Activated T-helper 1 cell treated with anti-CD3 and anti-CD28 coated beads, Interleukin-12 subunit alpha, Interleukin-12 subunit beta, Interleukin-2, Interleukin-4 antibody, amounts not matched to agents 30 ng/mL and 10 ng/mL and 1 ng/mL, durations not matched to agents 14 hours and 24 hours and 36 hours (primary cell): ENCODE measurements around the gene TPD52L1. TPM values are rescaled to one million over a fixed set of nuclear protein-coding genes. Genes with fewer than 3 reads are reported as not detected.

Experiments used
- DNase-seq: peaks from one replicate; pipeline ENCODE4 v3.0.0; 2021; ENCODE audit warnings: low spot score
- H3K27ac Mint-ChIP-seq: one replicate; pipeline ENCODE4 v1.8.0; 2021; ENCODE audit warnings: mild to moderate bottlenecking, mixed read lengths
- H3K27me3 Mint-ChIP-seq: one replicate; pipeline ENCODE4 v1.8.0; 2022; ENCODE audit warnings: mild to moderate bottlenecking, moderate library complexity, mixed read lengths; ENCODE audit not compliant: insufficient read depth
- H3K36me3 Mint-ChIP-seq: one replicate; pipeline ENCODE4 v1.8.0; 2021; ENCODE audit warnings: low read depth, mixed read lengths
- H3K4me1 Mint-ChIP-seq: one replicate; pipeline ENCODE4 v1.8.0; 2021; ENCODE audit warnings: low read depth, mixed read lengths
- H3K4me3 Mint-ChIP-seq: one replicate; pipeline ENCODE4 v1.8.0; 2021; ENCODE audit warnings: mild to moderate bottlenecking, moderate library complexity, mixed read lengths
- H3K9me3 Mint-ChIP-seq: one replicate; pipeline ENCODE4 v1.8.0; 2021; ENCODE audit warnings: mixed read lengths
- intact Hi-C: fragments of 100-400 bp; cut with micrococcal nuclease; formaldehyde crosslinking; loops from one replicate; pipeline ENCODE4 v1.15.1; 2024
- total RNA-seq: library from RNA; stranded (reverse); gene quantifications from 2 replicates; pipeline ENCODE4 v1.2.3, GENCODE V29; 2022

The TPD52L1 gene
- total RNA-seq, 1 donor from 2014 or later: 0.29 TPM

DNA sequence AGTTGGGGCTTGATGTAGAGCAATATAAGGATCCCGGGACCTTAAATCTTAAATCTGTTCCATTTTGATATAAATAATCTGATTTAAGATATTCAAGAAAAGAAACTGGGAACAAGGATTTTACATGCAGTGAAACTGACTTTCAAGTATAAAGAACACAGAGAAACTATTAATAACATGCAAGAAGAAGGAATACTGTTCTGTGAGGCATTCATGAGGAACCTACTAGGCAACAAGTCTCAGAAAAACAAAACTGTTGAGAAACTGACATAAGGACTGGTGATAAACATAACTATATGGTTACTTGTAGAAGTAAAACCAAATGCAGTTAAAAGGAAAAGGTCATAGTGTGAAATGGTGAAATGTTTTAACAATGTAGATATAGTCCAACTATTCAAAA lies 132.4 kb downstream of the TPD52L1 start:
- peaks cover 73% of the 10 kb centered on the region for H3K36me3 Mint-ChIP-seq
- peaks cover 18% of the 10 kb centered on the region for H3K9me3 Mint-ChIP-seq
- DNase-seq: no peak
- H3K4me1 Mint-ChIP-seq: no peaks in the 10 kb centered on the region
- no peak overlapping the region for H3K4me3 Mint-ChIP-seq
- intact Hi-C loops: no loop called here
- no peak overlapping the region for H3K27ac Mint-ChIP-seq
- H3K27me3 Mint-ChIP-seq: no peaks in the 10 kb centered on the region

DNA sequence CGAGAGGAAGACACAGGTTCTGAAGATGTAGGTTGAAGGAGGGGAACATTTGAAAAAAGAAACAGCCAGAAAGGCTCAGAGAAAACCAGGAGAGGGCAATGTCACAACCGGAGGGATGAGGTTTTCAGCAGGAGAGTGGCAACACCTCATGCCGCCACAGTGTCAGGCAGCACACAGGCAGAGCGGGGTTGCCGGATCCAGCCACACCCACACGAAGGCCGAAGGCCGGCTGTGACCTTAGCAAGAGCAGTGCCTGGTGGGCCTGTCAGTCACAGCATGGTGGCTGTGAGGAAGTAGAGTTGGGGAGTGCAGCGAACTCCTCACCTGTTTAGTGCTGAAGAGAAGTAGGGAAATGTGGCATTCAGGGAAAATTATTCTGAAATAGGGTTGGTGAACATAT lies 134.1 kb downstream of the TPD52L1 start:
- intact Hi-C loops: no loop called here
- no peak overlapping the region for H3K4me3 Mint-ChIP-seq
- no peak overlapping the region for H3K27ac Mint-ChIP-seq
- H3K4me1 Mint-ChIP-seq: peaks cover 7% of the 10 kb centered on the region
- H3K27me3 Mint-ChIP-seq: no peaks in the 10 kb centered on the region
- no peak for DNase-seq
- peaks cover 74% of the 10 kb centered on the region for H3K36me3 Mint-ChIP-seq
- H3K9me3 Mint-ChIP-seq: peaks cover 11% of the 10 kb centered on the region

DNA sequence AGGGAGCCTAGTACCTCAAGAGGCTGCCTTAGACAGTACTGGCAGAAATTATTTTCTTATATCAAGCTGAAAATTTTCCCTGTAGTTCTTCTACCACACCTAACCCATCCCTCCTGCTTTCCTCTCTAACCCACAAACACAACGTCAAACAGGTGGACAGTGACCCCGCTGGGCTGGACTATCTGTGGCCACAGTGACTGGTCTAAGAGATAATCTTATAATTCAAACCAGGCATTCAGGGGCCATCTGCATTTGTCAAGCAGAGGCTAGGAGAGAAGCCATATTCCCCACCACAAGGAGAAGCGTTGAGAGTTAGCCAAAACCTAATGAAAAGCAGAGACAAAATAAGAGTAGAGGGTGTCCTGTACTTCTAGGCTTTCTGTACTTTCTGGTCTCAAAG lies 140.0 kb downstream of the TPD52L1 start:
- Mint-ChIP-seq H3K27ac (no peak overlapping the region), H3K9me3 (no peaks in the 10 kb centered on the region), H3K4me1 (peaks cover 19% of the 10 kb centered on the region), H3K4me3 (no peak overlapping the region), H3K27me3 (no peaks in the 10 kb centered on the region), H3K36me3 (peaks cover 60% of the 10 kb centered on the region)
- DNase-seq: no peak
- intact Hi-C loops: no loop called here

GRCh38 chr6:125294036-125294435 lies 140.5 kb downstream of the TPD52L1 start:
- H3K27me3 Mint-ChIP-seq: no peaks in the 10 kb centered on the region
- H3K36me3 Mint-ChIP-seq: peaks cover 60% of the 10 kb centered on the region
- DNase-seq: no peak
- intact Hi-C loops: no loop called here
- H3K4me3 Mint-ChIP-seq: no peak overlapping the region
- H3K27ac Mint-ChIP-seq: no peak overlapping the region
- no peaks in the 10 kb centered on the region for H3K9me3 Mint-ChIP-seq
- peaks cover 21% of the 10 kb centered on the region for H3K4me1 Mint-ChIP-seq

GRCh38 chr6:125294925-125295324 lies 141.4 kb downstream of the TPD52L1 start:
- intact Hi-C loops: no loop called here
- peaks cover 61% of the 10 kb centered on the region for H3K36me3 Mint-ChIP-seq
- no peak overlapping the region for H3K27ac Mint-ChIP-seq
- H3K4me3 Mint-ChIP-seq: no peak overlapping the region
- H3K27me3 Mint-ChIP-seq: no peaks in the 10 kb centered on the region
- H3K4me1 Mint-ChIP-seq: peaks cover 26% of the 10 kb centered on the region
- no peaks in the 10 kb centered on the region for H3K9me3 Mint-ChIP-seq
- DNase-seq: no peak

DNA sequence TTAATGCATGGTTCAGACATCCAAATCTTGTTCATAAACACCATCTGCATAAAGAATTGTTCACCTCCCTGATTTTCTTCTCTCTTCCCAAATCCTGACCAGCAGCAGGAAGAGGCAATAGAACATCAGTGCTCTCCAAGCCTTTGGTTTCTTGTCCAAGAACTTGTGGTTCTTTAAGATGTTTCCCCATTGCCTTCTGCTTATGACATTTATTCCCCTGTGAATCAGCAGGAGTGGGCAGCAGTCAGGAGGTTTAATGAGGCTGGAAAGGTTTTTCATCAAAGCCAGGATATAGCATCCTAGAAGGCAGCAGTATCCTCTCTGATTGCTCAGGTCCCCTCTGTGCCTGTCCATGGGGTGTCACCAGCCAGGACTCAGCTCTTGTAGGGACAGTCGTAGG lies 142.9 kb downstream of the TPD52L1 start:
- no peak for DNase-seq
- H3K9me3 Mint-ChIP-seq: no peaks in the 10 kb centered on the region
- H3K36me3 Mint-ChIP-seq: peaks cover 60% of the 10 kb centered on the region
- peaks cover 39% of the 10 kb centered on the region for H3K4me1 Mint-ChIP-seq
- H3K4me3 Mint-ChIP-seq: no peak overlapping the region
- H3K27me3 Mint-ChIP-seq: no peaks in the 10 kb centered on the region
- intact Hi-C loops: no loop called here
- no peak overlapping the region for H3K27ac Mint-ChIP-seq

- intact Hi-C loops: no loop called here
- no peak overlapping the region for H3K4me3 Mint-ChIP-seq
- peaks cover 50% of the 10 kb centered on the region for H3K36me3 Mint-ChIP-seq
- H3K9me3 Mint-ChIP-seq: peaks cover 5% of the 10 kb centered on the region
- no peak overlapping the region for H3K27ac Mint-ChIP-seq
- peaks cover 52% of the 10 kb centered on the region for H3K4me1 Mint-ChIP-seq
- no peak for DNase-seq
- peaks cover 3% of the 10 kb centered on the region for H3K27me3 Mint-ChIP-seq
Measured at GRCh38 chr6:125299257-125299656, 145.7 kb downstream of the TPD52L1 start.

- Mint-ChIP-seq H3K27ac (peak overlapping the region; percentile 92), H3K27me3 (peaks cover 8% of the 10 kb centered on the region), H3K4me1 (peaks cover 52% of the 10 kb centered on the region), H3K36me3 (peaks cover 40% of the 10 kb centered on the region), H3K4me3 (peak overlapping the region; percentile 97), H3K9me3 (peaks cover 5% of the 10 kb centered on the region)
- no peak for DNase-seq
- intact Hi-C loops: loop anchor here (1.0 to 5.0 kb wide), 6 partner anchors 10 to 1038 kb away; partner anchors contain the start of genes TPD52L1 and TRMT11
Measured at GRCh38 chr6:125300992-125301434, 147.4 kb downstream of the TPD52L1 start.

DNA sequence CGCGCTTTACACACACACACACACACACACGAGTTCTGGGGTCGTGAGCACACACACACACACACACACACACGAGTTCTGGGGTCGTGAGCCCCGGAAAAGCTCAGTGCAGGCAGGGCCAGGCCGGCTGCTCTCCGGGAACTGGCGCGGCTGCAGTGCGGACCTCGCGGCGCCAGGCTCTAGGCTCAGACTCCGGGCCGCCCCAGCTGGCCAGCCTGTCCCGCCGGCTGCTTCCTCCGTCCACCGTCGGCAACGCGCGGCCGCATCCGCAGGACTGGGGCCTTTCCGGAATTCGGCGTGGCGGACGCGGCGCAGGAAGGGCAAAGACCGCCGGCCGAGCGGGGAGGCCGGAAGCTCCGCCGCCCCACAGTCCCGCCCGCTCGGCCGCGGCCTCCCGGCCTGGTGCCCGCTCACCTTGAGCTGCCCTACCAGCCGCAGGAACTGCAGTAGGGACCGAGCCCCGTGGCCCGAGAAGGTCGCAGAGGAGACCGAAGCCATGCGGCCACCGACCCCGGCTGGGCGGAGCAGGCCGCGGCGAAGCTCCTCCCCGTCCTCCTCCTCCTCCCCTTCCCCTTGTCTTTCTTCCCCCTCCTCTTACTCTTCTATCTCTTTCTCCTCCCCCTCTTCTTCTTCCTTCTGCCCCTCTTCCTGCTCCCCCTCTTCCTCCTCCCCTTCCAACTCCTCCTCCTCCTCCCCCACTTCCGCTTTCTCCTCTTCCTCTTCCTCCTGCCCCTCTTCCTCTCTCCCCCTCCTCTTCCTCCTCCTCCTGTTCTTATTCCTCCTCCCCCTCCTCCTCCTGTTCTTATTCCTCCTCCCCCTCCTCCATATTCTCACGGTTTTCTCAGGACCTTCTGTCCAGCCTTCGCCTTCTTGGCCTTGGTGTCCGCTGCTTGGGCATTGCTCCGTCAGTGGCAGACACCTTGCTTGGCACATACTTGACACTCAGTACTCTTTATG lies 148.1 kb downstream of the TPD52L1 start, which contains the start of gene HDDC2:
HDDC2 (minus strand) TSS at position 533 of the 957 bp plus-strand sequence; CDS start at position 498, 35 bp downstream.
- Mint-ChIP-seq H3K4me3 (peak within 1 kb of the TSS; percentile 97), H3K36me3 (peaks cover 33% of the 10 kb centered on the region), H3K4me1 (peaks cover 52% of the 10 kb centered on the region), H3K9me3 (peaks cover 5% of the 10 kb centered on the region), H3K27me3 (peaks cover 13% of the 10 kb centered on the region), H3K27ac (peak within 1 kb of the TSS; percentile 92)
- intact Hi-C loops: loop anchor here (1.0 to 5.0 kb wide), 7 partner anchors 10 to 1038 kb away; partner anchors contain the start of genes TPD52L1 and TRMT11
- peak; percentile 50 for DNase-seq

DNA sequence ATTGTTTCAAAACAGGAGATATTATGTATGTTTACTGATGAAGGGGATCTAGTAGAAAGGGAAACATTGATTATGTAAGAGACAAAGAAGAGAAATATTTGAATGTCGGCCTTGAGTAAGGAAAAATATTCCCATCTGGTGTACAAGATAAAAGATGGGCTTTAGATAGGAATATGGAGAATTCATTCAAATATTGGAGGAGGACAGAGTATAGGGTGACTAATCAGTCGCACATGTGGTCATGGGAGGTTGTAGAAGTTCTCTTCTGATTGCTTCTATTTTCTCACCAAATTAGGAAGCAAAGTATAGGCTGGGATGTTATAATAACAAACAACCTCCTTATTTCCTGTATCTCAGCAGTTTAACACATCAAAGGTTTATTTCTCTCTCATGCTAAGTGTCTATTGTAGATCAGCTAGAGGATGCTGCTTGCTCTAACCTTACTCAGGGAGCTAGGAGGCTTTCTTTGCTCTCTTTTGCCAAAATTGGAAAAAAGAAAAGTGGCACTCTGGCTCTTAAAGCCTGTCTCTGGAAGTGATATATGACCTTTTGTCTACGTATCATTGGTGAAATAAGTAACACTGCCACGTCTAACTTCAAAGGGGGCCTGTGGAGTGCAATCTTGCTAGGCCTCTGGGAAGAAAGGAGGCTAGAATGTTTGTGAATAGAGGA lies 149.4 kb downstream of the TPD52L1 start:
- DNase-seq: no peak
- H3K4me3 Mint-ChIP-seq: peak overlapping the region; percentile 97
- H3K27me3 Mint-ChIP-seq: peaks cover 13% of the 10 kb centered on the region
- peaks cover 49% of the 10 kb centered on the region for H3K4me1 Mint-ChIP-seq
- peaks cover 24% of the 10 kb centered on the region for H3K36me3 Mint-ChIP-seq
- peak overlapping the region; percentile 91 for H3K27ac Mint-ChIP-seq
- intact Hi-C loops: loop anchor here (2.0 to 5.0 kb wide), 4 partner anchors 111 to 684 kb away; partner anchors contain the start of genes TPD52L1 and TRMT11
- peaks cover 5% of the 10 kb centered on the region for H3K9me3 Mint-ChIP-seq

GRCh38 chr6:125303512-125303854 lies 149.9 kb downstream of the TPD52L1 start:
- DNase-seq: no peak
- H3K9me3 Mint-ChIP-seq: peaks cover 5% of the 10 kb centered on the region
- H3K4me1 Mint-ChIP-seq: peaks cover 49% of the 10 kb centered on the region
- peaks cover 13% of the 10 kb centered on the region for H3K27me3 Mint-ChIP-seq
- H3K36me3 Mint-ChIP-seq: peaks cover 20% of the 10 kb centered on the region
- intact Hi-C loops: loop anchor here (2.0 to 5.0 kb wide), 4 partner anchors 111 to 684 kb away; partner anchors contain the start of genes TPD52L1 and TRMT11
- peak overlapping the region; percentile 97 for H3K4me3 Mint-ChIP-seq
- H3K27ac Mint-ChIP-seq: peak overlapping the region; percentile 31

DNA sequence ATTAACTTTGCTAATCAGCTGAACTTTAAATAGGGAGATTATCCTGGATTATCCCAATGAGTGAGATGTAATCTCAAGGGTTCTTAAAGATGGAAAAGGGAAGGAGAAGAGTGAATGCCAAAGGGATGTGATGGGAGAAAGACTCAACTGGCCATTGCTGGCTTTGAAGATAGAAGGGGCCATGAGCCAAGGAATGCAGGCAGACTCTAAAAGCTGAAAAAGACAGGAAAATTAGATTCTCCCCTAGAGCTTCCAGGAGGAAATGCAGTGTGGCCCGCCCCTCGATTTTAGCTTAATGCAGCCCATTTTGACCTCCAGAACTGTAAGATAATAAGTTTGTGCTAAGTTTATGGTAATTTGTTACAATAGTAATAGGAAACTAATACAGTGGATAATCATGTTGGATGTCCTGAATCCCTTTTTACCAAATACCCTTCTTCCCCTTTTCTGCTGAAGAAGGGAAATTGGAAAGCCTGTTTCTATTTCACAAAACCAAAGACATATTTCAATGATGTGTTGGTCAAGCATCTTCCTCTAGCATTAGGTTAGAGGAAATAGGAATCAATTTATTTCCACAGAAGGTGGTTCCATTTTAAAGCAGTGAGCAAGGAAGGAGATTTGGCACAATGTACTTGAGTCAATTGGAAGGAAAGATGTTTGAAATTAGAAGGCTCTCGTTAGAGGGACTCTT lies 151.5 kb downstream of the TPD52L1 start:
- intact Hi-C loops: loop anchor here (5.0 kb wide), 3 partner anchors 113 to 682 kb away; partner anchors contain the start of genes TPD52L1 and TRMT11
- Mint-ChIP-seq H3K27me3 (peaks cover 16% of the 10 kb centered on the region), H3K4me1 (peaks cover 39% of the 10 kb centered on the region), H3K27ac (no peak overlapping the region), H3K4me3 (no peak overlapping the region), H3K36me3 (peaks cover 11% of the 10 kb centered on the region), H3K9me3 (peaks cover 5% of the 10 kb centered on the region)
- DNase-seq: no peak
